ENCODE measurements around the gene DIP2C. TPM values are rescaled to one million over a fixed set of nuclear protein-coding genes. Genes with fewer than 3 reads are reported as not detected.

DIP2C gene
- total RNA-seq, 4 donors from 2014 or later: 13.4 to 32.0 (median 18.4) TPM

DNA sequence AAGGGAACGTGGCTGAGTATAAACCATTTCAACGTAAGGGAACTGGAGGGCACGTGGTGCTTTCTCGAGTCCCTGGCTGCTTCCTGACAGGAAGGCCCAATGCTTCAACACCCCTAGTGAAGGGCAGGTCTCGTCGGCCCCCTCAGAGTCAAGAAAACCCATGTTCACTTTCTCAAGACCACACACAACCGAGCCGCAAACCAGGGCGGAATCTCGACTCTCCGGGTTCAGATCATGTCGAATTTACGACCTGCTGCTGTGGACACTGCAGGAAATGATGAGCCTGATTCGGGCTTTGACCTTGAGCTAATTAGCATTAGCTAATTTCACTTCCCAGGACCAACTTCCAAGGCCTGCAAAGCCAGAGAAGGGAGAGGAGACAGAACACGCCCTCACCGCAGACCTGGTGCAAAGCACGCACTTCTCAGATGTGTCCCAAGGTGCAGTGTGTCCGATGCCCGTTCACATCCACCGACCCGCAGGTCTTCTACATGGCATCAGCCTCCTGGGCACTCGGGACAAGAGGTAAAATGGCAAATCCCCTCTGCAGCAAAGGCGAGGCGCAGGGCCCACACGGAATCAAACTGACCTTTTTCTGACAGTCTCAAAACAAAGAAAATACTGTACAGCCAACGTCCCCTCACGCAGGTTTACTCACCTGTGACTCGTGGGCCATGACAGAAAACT is 94.7 kb downstream of the DIP2C start:
- TF ChIP-seq POLR2AphosphoS5 (IDR thresholded peaks at IDR 0.05) (no peak), POLR2A (IDR thresholded peaks at IDR 0.05) (no peak), EP300 (IDR thresholded peaks at IDR 0.05; ENCODE audit: low read depth) (no peak)
- TF ChIP-seq, protein P1, sequence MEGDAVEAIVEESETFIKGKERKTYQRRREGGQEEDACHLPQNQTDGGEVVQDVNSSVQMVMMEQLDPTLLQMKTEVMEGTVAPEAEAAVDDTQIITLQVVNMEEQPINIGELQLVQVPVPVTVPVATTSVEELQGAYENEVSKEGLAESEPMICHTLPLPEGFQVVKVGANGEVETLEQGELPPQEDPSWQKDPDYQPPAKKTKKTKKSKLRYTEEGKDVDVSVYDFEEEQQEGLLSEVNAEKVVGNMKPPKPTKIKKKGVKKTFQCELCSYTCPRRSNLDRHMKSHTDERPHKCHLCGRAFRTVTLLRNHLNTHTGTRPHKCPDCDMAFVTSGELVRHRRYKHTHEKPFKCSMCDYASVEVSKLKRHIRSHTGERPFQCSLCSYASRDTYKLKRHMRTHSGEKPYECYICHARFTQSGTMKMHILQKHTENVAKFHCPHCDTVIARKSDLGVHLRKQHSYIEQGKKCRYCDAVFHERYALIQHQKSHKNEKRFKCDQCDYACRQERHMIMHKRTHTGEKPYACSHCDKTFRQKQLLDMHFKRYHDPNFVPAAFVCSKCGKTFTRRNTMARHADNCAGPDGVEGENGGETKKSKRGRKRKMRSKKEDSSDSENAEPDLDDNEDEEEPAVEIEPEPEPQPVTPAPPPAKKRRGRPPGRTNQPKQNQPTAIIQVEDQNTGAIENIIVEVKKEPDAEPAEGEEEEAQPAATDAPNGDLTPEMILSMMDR (IDR thresholded peaks at IDR 0.05): no peak
- no peaks in the 10 kb centered on the region for H3K27me3 ChIP-seq
- H3K4me3 ChIP-seq: no peak overlapping the region
- H3K9me3 ChIP-seq: no peaks in the 10 kb centered on the region
- WGBS, 2 donors (ENCODE audit: low coverage in 1 of 2): 89 to 100% methylated on average over 4 to 28 of the region's 28 CpGs
- no peak for DNase-seq
- in situ Hi-C loops (cut with MboI; ENCODE audit: low pct_ligation_motif_present in 1 of 4, low pct_unique_long_range_greater_than_20kb in 1 of 4, low sequenced_read_pairs in 3 of 4) (no loop called here), intact Hi-C loops (cut with DNase I; ENCODE audit: low total_unique reads) (no loop called here)
- no peak overlapping the region for H3K27ac ChIP-seq
- H3K4me1 ChIP-seq: peaks cover 0 to 13% (median 6%) of the 10 kb centered on the region in 4 donors
- no peaks in the 10 kb centered on the region for H3K36me3 ChIP-seq

DNA sequence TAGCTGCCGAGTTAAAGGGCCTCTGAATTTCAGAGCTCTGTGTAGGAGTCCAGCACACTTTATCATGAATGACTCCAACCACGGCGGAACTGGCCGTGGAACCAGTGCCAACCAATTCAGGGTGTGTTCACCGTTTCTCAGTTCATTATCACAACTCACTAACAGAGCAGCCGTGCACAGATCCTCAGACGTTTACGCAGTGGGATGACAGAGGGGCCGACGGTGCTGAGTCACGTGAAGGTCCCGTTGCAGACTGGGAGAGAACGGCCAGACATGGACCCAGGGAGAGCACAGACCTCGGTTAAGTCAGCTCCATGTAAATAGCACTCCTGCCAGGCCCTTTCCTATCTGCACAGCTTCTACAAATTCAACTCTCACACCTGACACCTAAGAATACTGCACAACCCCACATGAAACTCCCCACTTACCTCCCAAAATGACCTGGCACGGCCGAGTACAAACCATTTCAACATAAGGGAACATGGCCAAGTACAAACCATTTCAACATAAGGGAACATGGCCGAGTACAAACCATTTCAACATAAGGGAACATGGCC is 95.5 kb downstream of the DIP2C start:
- Histone ChIP-seq H3K4me1 (peaks cover 0 to 11% (median 2%) of the 10 kb centered on the region in 4 donors), H3K36me3 (no peaks in the 10 kb centered on the region), H3K4me3 (no peak overlapping the region), H3K27me3 (no peaks in the 10 kb centered on the region), H3K27ac (peak overlapping the region in 1 of 4 donors; percentile 8), H3K9me3 (no peaks in the 10 kb centered on the region)
- intact Hi-C loops (cut with DNase I; ENCODE audit: low total_unique reads) (no loop called here), in situ Hi-C loops (cut with MboI; ENCODE audit: low pct_ligation_motif_present in 1 of 4, low pct_unique_long_range_greater_than_20kb in 1 of 4, low sequenced_read_pairs in 3 of 4) (no loop called here)
- DNase-seq: no peak
- TF ChIP-seq POLR2A (IDR thresholded peaks at IDR 0.05): no peak
- no peak for TF ChIP-seq EP300 (IDR thresholded peaks at IDR 0.05; ENCODE audit: low read depth)
- TF ChIP-seq POLR2AphosphoS5 (IDR thresholded peaks at IDR 0.05): no peak
- TF ChIP-seq, protein P1 (IDR thresholded peaks at IDR 0.05): no peak
- 60 to 66% methylated on average over 4 to 17 of the region's 17 CpGs for WGBS, 2 donors (ENCODE audit: low coverage in 1 of 2)

DNA sequence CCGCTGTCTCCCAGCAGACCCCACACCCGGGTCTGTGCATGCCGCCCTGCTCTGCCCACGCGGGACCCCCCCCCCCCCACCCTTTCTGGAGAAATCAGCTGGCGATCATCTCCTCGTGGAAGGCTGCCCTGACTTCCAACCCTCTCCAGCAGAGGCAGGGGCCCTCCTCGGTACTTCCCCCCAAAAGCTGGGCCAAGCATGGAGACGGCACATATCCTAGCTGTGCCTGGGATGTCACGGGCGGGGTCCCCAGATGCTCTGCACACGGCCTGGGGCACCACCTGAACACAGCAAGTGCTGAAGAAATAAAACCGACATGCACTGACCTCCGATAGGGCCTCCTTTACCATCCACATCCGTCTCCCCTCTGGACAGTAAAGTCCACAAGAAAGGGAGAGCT is 96.0 kb downstream of the DIP2C start:
- H3K9me3 ChIP-seq: no peaks in the 10 kb centered on the region
- no peaks in the 10 kb centered on the region for H3K36me3 ChIP-seq
- 86% methylated on average over 15 of the region's 15 CpGs; no CpG with 5 or more reads in 1 of the 2 donors for WGBS, 2 donors (ENCODE audit: low coverage in 1 of 2)
- in situ Hi-C loops (cut with MboI; ENCODE audit: low pct_ligation_motif_present in 1 of 4, low pct_unique_long_range_greater_than_20kb in 1 of 4, low sequenced_read_pairs in 3 of 4): no loop called here
- peak overlapping the region in 1 of 4 donors; percentile 8 for H3K27ac ChIP-seq
- no peak for DNase-seq
- TF ChIP-seq POLR2AphosphoS5 (IDR thresholded peaks at IDR 0.05) (no peak), POLR2A (IDR thresholded peaks at IDR 0.05) (no peak), EP300 (IDR thresholded peaks at IDR 0.05; ENCODE audit: low read depth) (no peak)
- TF ChIP-seq, protein P1 (IDR thresholded peaks at IDR 0.05): no peak
- H3K27me3 ChIP-seq: no peaks in the 10 kb centered on the region
- H3K4me3 ChIP-seq: no peak overlapping the region
- intact Hi-C loops (cut with DNase I; ENCODE audit: low total_unique reads): no loop called here
- H3K4me1 ChIP-seq: peaks cover 0 to 9% (median 4%) of the 10 kb centered on the region in 4 donors

DNA sequence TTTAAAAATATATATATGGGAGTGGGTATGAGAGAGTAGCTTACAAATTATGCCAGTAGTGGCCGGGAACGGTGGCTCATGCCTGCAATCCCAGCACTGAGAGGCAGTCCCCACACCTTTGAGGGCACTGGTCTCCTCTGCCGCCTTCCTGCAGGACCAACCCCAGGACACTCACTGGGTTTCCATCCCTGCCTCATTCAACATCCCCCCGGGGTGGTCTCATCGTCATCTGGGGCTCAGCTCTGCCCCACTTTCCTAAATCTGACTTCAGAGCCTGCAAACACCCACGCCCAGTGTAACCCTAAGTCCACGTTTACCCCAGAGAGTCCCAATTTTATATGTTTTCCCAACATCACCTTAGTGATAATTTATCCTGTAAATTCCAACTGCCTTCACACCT is 96.5 kb downstream of the DIP2C start:
- Histone ChIP-seq H3K27ac (no peak overlapping the region), H3K4me1 (peaks cover 0 to 11% (median 5%) of the 10 kb centered on the region in 4 donors), H3K27me3 (no peaks in the 10 kb centered on the region), H3K36me3 (no peaks in the 10 kb centered on the region), H3K9me3 (no peaks in the 10 kb centered on the region), H3K4me3 (no peak overlapping the region)
- TF ChIP-seq, protein P1 (IDR thresholded peaks at IDR 0.05): no peak
- no peak for TF ChIP-seq POLR2A (IDR thresholded peaks at IDR 0.05)
- no peak for TF ChIP-seq EP300 (IDR thresholded peaks at IDR 0.05; ENCODE audit: low read depth)
- TF ChIP-seq POLR2AphosphoS5 (IDR thresholded peaks at IDR 0.05): no peak
- DNase-seq: no peak
- in situ Hi-C loops (cut with MboI; ENCODE audit: low pct_ligation_motif_present in 1 of 4, low pct_unique_long_range_greater_than_20kb in 1 of 4, low sequenced_read_pairs in 3 of 4): no loop called here
- intact Hi-C loops (cut with DNase I; ENCODE audit: low total_unique reads): no loop called here
- 60 to 83% methylated on average over 2 to 7 of the region's 7 CpGs for WGBS, 2 donors (ENCODE audit: low coverage in 1 of 2)

All from transverse colon (tissue), 4 donors.